NCI-H526 treated with DMSO at 0.1 percent for 48 hours (cell line): ENCODE data around the gene ALX4.

Experiments used
- DNase-seq: peaks from one replicate; lab custom pipeline; 2025; lab: John Stamatoyannopoulos, UW

ALX4 gene

DNA sequence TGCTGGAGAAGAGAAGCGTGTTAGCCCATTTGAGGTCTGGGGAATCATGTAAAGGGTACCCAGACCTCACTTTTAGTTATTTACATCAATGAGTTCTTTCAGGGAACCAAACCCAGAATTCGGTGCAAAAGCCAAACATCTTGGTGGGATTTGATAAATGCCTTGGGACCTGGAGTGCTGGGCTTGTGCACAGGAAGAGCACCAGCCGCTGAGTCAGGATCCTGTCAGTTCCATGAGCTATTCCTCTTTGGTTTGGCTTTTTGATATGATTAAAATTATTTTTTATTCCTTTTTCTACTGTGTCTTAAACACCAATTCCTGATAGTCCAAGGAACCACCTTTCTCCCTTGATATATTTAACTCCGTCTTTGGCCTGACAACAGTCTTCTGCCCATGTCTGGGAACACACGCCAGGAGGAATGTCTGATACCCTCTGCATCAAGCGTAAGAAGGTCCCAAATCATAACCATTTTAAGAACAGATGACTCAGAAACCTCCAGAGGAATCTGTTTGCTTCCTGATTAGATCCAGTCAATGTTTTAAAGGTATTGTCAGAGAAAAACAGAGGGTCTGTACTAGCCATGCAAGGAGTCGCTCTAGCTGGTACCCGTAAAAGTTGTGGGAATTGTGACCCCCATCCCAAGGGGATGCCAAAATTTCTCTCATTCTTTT is 65.2 kb downstream of the ALX4 start:
- DNase-seq = no peak

DNA sequence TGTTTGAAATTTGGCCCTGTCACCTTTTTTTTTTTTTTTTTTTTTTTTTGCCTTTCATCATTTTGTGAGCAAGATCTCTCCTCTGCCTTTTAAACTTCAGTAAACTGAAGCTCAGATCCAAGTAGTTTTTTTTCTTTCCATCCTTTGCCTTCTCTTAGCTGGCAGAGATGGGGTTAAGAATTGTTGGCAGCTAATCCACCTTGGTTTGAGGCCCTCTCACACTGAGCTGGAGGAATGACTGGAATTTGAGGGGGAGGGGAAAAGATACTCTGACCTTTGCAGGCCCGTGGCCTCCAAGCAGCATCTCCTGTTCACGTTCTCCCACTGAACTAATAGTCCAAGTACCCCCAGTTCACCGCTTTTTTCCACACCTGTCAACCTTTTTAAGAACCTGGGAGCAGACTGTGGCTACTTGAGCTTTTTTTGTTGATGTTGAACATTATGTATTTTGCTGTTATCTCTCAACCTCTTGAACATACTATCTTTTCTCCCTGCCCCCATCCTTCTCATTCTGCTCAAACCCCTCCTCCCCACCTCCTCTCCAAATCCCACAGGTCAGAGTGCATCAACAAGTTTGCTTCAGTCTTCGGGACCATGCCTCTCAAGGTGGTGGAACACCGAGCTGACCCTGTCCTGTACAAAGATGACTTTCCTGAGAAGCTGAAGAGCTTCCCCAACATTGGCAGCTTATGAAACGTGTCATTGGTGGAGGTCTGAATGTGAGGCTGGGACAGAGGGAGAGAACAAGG is 66.2 kb downstream of the ALX4 start:
- DNase-seq = no peak

DNA sequence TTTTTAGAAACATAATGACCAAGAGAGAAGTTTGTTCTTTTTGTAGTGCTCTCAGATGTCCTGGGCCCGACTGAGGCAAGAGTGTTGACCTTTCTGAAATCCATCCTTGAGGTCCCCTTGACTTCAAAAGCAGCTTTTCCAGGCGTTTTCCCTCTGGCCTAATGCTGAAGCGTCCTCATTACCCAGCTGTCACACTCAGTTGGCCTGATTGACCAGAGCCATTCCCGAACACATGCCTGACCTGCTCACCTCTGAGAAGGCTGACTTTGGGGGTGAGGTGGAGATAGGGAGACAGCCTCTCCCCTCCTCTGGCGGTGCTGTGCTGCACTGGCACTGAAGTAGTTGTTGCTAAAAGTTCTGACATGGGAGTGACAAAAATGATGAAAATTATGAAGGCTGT is 66.9 kb downstream of the ALX4 start:
- no peak for DNase-seq

DNA sequence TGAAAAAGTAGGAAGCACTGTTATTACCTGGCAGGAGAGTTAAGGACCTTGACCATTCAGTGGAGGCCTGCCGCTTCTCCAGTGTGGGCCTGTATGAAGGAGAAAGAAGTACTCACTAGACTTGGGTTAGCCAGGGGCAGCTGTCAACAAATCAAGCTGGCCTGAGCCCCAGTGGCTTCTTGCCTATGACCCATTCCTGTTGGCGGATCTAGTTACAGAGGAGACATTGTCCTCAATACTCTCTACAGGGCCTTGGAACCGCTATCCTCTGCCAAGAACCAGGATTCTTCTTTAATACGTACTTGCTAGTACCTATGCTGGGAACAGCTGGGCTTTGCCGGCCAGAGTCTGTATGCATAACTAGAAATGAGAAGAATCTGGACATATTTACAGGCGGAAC is 68.1 kb downstream of the ALX4 start:
- DNase-seq = no peak

DNA sequence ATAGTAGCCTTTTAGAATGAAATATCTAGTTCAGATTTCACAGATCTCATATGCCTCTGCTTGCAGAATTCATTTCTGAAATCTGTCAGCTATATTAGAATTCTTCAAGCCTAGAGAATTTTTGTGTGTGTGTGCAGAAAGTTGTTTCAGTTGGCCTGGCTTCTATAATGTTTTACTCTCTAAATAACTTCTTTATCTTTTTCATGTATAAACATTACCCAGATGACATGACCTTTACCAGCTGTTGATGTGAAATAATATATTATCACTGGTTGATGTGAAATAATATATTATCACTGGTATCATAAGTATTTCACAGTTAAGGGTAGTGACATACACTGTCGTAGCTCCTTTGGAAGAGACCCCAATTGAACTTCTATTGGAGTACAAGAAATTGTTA is 72.8 kb downstream of the ALX4 start:
- DNase-seq = no peak

DNA sequence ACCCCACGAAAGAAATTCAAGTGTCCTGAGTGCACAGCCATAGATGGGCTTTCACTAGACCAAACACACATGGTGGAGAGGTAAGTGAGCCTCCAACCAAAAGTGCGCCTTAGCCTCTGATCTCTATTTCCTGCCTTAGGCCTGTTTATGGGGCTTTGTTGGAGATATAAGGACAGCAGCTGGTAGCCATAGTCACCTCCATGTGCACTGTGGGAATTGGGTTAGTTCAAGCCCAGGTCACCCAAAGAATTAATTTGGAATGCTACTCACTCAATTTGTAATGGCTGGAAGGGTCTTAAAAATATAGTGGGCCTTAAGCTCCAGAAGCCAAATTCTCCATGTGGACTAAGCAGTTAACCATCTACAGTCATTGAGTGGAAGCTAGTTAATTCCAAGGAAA is 73.6 kb downstream of the ALX4 start:
- DNase-seq = no peak

DNA sequence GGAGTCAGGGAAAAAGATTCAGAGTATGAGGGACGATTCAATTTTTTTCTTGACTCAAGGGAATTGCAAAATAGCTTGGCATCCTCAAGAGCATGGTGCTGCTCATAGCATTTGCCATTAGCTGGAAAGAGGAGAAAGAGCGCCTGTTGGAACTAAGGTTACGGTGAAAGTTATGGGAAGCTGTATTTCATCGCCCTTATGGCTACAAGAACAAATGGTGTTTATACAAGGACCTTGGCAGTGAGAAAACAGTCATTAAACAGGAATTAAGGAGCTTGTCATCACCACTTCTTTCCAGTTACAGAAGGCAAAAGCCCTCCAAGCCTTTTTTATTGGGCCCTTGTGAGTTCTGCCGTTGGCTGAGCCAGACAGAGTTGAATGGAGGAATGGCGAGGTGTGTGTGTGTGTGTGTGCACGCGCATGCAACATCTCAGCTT is 74.2 kb downstream of the ALX4 start:
- no peak for DNase-seq

DNA sequence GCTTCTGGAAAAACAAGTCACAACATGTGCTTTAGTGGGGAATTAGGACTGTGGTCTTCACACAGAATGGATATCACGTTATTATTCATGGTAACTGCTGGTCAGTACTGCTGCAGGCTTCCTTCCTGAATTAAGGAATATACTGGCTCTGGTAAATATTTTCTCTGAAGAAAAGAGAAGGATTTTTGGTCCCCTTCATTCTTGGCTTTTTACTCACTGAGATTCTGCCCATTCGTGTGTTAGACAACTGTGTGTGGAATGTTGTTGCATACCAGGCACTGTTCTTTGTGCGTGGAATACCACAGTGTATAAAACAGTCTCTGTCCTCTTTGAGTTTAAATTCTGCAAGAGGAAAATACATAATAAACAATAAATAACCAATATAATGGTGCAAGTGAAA is 80.3 kb downstream of the ALX4 start:
- no peak for DNase-seq

DNA sequence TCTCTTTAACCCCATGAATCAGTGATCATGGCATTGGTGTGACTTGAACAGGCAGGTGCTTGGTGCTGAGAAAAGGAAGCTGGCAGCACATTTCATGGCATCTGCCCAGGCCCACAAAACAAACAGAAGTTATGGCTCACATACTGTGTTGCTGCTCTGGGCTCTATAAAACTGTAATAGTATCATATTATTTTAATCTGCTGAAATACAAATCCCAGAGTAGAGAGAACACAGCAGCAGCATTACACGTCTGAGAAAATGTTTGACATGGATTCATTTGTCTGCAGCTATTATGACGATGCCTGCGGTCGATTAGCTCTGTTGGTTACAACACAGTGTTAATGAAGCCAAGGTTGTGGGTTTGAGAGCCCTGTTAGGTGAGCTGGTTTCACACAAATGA is 80.8 kb downstream of the ALX4 start:
- no peak for DNase-seq

DNA sequence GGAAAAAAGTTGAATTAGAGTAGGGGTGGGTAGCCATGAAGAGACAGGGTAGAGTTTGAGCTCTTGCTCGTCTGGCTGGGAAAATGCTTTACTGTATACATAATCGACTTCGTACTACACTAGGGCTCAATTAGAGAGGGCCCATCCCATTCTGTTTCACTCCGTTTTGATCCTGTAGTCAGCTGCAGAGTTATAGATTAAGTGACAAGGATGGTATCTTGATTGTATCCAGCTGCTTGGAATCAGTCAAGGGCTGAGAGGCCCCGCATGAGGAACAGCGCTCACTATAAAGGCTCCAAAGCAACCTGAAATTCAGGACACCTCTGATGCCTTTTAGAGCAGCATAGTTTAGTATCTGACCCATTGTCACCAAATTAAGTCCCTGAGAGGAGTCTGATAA is 81.6 kb downstream of the ALX4 start:
- DNase-seq = no peak

DNA sequence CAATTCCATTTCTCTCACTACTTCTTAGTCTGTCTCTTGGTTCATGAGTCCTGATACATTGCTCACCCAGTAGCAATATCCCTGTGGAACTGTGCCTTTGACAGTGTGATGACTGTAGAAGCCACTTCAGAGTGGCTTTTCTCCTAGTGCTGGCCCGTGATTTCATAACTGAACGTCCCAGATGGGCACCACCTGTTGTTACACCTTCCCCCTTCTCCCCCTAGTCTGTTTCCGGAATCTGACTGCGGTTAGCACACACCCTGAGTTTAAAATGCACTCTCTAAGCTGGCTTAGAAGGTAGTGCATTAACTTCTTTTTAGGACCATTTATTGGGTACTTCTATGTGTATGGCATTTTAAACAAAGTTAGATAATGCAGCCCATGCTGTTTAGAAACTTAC is 83.0 kb downstream of the ALX4 start:
- DNase-seq = no peak

DNA sequence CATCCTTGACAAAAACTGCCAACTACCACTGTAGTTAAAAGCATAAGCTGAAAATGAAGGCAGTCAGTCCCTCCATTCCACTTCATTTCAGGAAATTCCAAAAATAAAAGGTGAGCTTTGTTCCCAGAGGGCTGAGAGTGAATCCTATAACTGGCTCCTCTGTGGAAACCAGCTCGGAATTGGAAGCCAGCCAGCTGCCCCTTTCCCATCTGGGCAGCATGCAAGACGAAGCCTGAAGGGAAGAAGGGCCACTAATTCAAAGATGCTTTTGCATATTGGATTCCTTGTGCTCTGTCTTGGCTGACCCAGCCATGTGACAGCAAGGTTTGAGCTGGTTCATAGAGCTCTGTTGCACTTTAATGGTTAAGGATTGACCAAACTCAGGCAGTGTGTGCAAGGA is 83.4 kb downstream of the ALX4 start:
- no peak for DNase-seq

DNA sequence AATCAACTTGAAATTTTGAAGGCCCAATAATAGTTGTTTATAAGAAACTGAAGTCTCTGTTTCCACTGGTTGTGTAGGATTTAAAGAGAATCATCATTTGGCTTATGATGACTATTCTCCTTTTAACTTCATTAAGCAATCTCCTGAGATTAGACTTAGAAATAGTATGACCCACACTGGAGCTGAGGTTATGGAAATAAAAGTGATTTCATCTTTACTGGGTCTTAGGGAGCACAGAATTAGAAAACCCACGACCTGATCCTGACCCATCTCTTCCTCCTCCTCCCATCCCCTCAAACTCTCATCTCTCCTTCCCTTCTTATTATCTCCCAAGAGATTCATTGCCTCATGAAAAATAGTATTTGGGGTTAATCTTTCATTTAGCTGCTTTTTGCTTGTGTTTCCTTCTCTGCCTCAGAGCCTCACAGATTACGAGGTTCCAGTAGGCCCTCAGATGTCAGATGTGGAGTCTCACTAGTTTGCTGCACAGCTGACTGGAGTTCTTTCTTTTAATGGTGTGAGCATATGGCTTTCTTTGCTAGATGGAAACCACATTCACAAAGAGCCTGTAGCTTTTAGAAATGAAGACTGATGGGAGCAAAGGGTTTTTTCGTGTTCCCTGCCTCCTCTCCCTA is 85.0 kb downstream of the ALX4 start:
- no peak for DNase-seq

DNA sequence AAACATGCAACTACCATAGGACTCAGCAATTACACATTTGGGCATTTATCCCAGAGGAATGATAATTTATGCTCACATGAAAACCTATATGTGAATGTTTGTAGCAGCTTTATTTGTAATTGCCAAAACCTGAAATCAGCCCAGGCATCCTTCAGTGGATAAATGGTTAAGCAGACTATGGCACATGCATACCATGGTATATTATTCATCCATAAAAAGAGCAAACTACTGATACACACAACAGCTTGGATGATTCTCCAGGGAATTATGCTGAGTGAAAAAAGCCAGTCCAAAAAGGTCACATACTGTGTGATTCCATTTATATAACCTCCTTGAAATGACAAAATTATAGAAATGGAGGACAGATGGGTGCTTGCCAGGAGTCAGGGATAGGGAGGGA is 86.7 kb downstream of the ALX4 start:
- no peak for DNase-seq

DNA sequence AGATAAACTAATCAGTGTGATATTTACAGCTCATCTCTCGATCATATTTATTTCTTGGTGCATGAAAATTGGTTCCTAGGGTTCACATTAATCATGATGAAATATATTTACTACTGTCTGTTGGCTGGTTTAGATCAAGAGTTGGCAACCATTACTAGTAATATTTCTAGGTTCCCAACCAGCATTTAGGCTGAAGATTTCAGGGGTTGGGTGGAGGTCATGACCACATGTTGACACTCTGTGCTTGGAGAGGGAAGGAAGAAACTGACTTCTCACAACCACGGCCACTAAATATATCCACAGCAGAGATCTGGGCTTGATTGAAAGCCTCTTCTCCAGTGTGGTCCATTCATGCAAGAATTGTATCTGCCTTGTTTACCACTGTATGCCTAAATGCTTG is 87.9 kb downstream of the ALX4 start:
- DNase-seq = no peak

DNA sequence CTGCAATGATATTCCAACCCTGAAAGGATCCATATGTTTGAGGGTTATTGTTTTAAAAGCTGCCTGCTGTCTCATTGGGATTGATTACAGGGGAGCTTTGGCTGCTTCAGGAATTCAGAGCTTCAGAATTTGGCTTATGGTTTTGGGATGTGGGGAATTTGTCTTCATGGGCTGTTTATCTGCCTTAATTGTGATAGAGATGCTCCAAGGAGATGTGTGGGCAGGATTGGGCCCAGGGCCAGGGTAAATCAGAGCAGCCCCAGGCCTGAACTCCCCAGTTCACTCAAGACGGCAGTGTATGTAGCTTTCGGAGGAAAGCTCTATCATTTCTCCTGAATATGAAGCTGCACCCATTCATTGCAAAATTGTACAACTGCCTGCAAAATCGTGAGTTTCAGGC is 88.5 kb downstream of the ALX4 start:
- no peak for DNase-seq

DNA sequence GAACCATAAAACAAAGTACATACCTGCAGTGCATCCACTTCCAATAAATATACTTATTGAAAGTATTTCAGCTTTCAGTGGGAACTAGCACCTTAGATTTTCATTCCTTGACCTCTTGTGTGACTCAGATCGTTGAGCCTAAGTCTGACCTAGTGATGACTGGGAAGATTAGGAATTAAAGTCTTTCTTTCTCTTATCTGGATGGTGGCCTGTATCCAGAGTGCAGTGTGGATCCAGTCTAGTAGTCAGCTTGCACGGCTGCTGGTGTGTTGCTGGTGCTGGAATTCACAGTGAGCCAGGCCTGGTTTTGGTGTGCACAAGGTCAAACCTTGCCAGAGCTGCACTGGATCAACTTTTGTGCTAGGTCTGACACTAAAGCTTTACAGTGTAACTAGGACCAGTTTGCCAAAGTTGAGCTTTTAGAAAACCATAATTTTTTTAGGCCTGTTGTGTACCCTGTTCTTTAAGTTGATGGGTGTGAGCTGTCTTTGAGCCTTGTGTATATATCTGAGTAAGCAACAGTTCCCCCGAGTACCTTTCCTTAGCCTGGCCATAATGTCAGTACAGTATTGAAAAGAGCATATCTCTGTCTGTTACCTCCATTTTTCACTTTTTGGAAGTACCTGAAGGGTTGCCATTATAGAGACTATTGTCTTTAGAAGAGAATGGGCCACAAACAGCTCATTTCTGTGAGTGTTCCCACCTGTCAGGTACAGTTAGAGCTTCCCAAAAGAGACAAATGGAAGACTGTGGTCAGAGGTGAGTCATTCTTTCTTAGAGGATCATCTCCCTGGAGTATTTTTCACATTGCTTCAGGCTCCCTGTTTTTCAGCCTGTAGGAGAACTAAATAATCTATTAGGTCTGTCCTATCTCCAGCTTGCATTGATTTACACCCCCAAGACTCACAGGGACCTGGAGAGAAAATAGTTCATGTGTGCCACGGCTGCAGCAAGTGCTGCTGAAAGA is 89.8 kb downstream of the ALX4 start:
- DNase-seq = no peak

DNA sequence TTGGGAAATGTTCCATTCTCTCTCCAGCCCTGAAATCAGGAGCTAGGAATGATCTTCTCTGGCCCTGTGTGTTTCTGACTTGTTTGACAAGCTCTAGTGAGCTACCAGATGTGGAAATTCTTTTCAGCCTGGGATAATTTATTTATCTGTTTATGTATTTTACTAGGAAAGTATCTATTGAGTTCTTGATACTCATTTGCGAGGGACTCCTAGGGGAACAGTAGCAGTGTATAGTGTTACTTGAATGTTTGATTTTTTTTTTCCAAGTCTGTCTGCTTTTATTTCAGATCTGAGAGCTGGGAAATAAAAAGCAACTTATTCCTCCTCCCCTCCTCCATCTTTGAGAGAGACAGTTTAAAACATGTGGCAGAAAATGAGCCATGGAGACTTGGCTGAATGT is 92.5 kb downstream of the ALX4 start:
- DNase-seq = no peak

DNA sequence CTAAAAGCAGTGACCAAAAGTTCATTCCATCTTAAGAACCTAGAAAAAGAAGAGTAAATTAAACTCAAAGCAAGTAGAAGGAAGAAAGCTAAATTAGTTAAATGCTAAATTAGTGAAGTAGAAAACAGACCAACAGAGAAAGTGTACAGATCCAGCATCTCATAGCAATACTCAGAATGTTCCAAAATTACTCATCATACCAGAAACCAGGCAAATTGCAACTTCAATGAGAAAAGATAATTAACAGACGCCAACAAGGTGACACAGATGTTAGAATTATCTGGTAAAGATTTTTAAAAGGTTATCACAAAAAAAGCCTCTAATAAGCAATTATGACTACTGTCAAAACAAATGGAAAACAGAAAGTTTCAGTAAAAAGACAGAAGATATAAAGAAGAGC is 96.8 kb downstream of the ALX4 start:
- no peak for DNase-seq

DNA sequence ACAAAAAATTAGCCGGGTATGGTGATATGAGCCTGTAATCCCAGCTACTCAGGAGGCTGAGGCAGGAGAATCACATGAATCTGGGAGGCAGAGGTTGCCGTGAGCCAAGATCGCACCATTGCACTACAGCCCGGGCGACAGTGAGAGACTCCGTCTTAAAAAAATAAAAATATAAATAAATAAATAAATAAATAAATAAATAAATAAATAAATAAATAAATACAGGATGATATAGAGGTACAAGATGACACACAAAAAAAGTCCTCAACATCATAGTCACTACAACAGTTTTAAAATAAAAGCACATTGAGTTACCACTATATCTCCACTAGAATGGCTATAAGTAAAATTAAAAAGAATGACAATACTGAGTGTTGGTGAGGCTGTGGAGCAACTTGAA is 97.8 kb downstream of the ALX4 start:
- no peak for DNase-seq
